NCI-H1417 (cell line): ENCODE results near the gene HSPB8.
"Not testable (repeated sequence)": the region's sequence is repeated elsewhere in the genome, so short reads cannot be mapped to it uniquely, and the experiment has no call there.

Source experiments
- DNase-seq, 3 experiments: peaks; one replicate each; lab custom pipeline; 2025; lab: John Stamatoyannopoulos, UW

The HSPB8 gene

DNA sequence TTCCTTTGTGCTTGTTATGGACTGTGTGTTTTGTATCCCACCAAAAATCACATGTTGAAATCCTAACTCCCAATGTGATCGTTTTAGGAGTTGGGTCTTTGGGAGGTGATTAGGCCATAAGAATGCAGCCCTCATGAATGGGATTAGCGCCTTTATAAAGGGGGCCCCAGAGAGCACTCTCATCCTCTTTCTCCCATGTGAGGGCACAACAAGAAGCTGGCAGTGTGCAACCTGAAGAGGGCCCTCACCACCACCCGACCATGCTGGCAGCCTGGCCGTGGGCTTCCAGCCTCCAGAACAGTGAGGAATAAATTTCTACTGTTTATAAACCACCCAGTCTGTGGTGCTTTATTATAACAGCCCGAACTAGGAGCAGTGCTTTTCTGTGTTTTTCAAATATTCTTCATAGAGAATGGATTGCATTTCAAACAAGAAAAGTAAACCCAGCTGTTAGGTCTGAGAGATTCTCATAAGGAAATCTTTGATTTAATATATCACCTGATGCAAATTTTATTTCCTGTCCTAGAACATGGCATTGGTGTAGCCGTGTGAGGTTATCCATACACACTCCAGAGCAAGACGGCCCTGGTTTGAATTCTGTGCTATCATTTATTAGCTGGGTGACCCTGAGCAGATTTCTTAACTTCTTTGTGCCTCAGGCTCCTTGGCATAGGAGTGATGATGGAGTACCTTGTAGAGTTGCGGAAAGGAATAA, 27.8 kb downstream of the HSPB8 start:
- DNase-seq: no peak

DNA sequence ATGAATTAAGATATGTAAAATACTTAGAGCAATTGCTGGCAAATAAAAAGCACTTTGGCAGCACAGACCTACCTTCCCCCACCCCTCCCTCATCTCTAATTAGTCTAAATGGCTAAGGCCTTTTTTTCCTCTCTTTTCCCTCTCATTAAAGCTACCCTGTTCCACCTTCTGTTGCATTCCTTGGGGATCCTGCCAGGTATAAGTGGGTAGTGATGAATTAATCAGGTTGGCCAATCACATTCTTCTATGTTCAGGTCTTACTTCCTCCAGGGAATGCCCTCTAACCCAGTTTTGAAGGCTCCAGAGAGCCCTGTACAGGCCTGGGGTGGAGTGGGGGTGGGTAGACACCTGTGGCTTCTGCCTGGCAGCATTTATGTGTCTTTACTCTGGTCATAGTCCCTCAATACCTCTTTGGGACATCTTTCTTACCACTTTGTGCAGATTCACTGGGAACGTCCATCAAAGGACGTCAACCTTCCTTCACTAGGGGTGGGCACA, 28.4 kb downstream of the HSPB8 start:
- DNase-seq: no peak

DNA sequence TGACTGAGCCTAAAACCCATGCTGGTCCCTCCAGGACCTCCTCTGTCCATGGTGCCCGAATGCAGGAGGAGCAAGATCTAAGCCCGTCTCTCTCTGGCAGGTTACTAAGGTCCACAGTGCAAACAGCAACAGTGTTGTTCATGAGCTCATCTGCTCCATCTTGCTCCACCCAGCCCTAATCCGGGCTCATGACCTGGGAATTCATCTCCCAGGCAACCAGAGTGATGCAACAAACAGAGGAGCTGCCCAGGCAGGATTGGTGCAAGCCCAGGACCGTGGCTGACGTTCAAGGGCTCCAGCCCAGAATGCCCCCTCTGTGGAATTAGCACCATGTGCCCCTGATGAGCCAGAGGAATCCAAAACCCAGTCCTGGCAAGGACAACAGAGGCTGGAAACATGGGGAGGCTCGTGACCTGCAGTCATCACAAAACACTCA, 29.9 kb downstream of the HSPB8 start:
- DNase-seq: no peak

DNA sequence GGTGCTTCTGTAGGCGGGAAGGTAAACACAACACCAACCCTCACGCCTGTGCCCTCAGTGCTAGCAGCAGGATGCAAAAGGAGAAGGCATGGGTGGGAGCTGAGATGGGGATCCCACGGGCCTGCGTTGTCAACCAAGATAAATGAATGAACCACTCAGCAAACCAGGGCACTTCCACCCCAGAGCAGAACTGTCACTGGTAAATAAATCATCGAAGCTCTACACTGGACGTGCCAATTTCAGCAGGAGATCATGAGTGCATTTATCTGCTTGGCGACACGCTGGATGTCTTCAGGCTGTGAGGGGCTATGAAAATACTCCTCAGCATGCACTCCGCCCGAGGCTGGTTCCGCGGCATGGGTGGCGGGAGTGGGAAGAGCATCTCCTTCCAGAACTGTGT, 33.2 kb downstream of the HSPB8 start:
- DNase-seq: no peak

DNA sequence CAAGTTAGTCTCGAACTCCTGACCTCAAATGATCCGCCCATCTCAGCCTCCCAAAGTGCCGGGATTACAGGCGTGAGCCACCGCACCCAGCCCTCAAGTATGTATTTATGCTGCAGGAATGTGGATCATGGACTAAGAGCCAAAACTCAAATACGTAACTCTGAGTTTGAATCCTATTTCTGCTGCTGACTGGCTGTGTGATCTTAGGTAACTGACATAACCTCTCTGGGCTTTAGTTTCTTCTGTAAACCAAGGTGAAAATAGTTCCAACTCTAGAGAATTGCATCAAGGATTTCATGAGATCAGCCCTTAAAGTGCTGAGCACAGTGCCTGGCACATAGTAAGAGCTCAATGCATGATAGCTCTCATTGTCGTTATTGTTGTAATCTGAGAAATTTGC, 37.4 kb downstream of the HSPB8 start:
- no peak for DNase-seq

DNA sequence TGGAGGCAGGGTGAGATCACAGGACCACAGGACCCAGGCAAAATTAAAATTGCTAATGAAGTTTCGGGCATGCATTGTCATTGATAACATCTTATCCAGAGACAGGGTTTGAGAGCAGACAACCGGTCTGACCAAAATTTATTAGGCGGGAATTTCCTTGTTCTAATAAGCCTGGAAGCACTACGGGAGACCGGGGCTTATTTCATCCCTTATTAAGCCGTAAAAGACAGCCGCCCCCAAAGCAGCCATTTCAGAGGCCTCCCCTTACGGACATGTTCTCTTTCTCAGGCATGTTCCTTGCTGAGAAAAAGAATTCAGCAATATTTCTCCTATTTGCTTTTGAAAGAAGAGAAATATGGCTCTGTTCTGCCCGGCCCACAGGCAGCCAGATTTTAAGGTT, 40.1 kb downstream of the HSPB8 start:
- not testable (repeated sequence) for DNase-seq

DNA sequence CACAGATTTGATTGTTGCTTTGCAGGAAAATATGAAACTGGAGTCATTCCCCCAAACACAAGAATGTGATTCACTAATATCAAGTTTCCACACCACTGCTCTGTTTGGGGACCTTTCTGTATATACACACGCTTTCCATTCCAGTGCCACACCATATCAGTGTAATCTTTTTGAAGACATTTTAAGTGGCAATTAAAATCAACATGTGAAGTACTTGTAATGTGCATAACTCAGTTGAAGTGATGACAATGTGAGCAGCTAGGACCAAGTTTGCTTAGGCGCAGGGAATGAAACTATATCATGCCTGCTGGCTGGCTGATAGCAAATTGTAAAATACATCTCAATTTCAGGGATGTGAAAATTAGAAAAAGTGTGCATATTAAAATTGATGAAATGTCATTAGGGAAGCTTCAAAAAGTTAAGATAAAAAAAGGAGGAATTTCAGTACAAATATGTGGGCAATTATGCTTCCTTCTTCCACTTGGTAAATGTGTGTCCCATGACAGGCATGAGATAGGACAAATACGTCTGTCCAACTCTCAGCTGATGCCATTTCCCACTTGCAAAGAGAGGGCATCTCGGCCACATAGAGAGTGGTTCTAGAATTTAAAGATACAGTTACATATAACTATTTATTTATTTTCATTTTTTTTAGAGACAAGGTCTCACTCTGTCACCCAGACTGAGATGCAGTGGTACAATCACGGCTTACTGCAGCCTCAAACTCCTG, 43.7 kb downstream of the HSPB8 start:
- DNase-seq: peak in 1 of 3 experiments; percentile 84

DNA sequence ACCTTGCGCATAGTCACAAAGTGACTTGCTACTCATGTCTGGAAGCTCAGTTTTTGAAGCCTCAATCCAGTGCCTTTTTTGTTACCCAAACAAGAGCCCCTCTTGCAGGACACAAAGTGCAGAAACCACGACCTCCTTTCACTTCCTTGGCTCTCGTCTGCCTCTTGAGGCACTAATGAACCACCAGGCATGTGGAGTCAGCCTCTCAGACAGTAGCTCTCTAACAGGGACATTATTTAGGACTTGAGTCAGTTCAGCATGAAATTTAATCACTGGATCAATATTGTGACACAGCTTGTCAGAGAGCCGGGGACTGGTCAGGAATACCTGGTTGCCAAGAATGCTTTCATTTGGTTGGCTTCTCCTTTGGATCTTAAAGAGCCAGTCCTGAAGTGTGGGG, 46.7 kb downstream of the HSPB8 start:
- DNase-seq: peak in 1 of 3 experiments; percentile 79

DNA sequence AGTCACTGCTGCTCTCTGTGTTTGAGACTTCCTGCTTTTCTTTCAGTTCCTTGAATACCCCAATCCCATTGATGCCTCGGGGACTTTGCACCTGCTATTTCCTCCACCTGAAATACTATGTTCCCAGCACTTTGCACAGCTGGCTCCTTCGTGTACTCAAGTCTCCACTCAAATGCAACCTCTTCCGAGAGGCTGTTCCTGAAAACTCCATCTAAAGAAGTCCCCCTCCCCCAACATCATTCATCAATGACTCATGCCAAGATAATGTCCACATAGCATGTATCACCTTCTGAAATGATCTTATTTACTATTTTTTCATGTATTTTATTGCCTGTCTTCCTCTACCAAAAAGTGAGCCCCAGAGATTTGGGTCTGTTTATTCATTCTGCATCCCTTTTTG, 48.6 kb downstream of the HSPB8 start:
- DNase-seq: no peak

DNA sequence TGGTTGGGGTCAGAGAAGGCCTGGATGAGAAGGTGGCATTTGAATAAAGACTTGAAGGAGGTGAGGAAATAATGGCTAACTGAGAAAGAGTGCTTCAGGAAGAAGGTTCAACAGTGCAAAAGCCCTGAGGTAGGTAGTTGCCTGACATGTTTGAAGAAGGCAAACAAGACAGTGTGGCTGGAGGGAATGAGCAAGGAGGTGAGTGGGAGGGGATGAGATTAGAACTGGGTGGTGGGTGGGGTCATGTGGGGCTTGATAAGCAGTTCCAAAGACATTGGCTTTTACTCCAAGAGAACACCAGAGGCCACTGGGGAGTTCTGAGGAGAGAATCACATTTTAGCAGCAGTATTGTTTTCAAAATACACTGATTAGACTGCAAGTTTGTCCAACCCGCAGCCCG, 50.5 kb downstream of the HSPB8 start:
- DNase-seq: no peak

DNA sequence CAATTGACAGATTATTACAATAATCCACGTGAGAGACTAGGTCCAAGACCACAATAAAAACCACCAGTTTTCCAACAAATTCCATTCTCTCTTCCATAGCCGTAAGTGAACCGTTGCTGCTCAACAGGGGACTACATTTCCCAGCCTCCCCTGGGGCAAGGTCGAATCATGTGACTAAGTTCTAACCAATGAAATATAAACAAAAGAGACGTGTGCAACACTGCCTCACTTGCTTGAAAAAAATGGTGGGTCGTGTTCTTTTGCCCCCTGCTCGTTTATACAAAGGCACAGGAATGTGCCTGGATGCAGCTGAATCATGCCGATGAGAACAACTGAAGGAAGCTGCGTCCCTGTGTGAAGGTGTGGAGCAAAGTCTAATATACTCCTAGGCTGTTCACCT, 51.1 kb downstream of the HSPB8 start:
- DNase-seq: peak in 2 of 3 experiments; percentile 9 to 41

DNA sequence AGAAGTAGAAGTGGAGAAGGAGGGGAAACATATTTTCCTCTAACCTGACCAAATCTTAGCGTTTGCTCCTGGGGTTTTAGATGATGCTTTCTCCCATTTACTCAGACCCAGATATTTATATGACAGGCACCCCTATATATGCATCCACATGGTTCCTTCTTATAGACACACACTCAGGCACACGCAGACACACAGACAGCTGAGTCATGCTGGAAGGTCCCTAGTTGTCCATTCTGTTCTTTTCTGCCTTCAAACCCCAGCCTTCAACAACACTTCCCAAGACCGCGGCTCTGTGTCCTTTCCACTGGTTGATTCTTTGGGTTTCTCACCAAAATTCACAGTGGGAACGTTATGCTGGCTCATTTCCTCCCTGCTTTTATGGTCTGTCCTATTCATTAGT, 52.1 kb downstream of the HSPB8 start:
- no peak for DNase-seq

DNA sequence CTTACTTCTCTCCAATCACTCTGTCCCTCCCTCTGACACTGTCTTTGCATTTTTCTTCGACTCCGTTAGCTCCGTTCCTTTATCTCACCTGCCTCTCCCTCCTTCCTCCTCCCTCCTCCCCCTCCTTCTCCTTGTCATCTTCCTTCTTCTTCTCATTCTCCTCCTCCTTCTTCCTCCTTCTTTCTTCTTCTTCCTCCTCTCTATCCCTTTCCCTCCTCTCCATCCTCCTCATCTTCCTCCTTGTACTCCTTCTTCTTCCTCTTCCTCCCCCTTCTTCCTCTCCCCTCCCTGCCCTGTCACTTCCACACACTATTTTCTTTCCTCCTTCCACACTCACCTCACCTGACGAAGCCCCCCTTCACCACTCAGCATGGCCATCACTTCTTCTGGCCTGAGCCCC, 53.0 kb downstream of the HSPB8 start:
- DNase-seq: no peak

DNA sequence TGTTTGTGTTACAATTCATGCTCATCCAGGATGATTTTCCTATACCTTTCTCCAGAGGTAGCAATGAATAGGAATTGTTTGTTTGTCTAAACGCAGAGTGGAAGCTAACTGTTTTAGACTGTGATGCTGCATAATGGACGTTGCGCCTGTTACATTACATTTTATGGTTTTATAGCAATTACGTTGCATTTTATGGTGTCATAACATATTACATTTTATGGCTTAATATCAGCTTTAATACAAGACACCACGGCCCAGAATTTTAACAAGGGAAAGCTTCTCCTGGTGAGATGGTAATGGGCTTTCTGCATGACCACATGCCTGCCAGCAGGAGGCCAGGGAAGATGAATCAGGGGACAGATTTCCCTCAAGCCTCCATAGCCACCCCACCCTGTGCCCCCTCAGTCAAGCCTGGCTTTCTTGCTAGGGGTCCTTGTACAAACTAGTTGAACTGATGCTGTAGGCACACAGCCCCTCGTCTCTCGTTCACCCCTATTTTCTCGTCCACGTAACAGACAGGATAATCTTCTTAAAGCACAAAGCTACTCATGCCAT, 56.5 kb downstream of the HSPB8 start:
- no peak for DNase-seq

DNA sequence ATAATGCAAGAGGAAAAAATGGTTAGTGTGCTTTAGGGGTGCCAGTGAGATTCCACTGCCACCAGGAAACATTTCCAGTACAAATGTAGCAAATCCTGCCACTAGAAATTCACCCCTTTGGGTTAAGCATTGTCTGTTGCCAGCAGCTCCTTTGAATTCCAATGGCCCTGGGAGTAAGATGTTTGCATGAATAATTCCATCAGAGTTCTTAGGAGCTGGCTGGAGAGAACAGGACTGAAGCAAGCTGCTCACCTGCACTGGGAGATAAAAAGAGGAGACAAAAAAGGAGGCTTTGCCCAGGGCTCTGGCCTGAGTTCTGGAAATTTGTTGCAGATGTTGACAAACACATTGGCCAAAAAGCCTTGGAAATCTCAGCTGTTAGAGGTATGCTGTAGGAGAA, 57.6 kb downstream of the HSPB8 start:
- DNase-seq: no peak

DNA sequence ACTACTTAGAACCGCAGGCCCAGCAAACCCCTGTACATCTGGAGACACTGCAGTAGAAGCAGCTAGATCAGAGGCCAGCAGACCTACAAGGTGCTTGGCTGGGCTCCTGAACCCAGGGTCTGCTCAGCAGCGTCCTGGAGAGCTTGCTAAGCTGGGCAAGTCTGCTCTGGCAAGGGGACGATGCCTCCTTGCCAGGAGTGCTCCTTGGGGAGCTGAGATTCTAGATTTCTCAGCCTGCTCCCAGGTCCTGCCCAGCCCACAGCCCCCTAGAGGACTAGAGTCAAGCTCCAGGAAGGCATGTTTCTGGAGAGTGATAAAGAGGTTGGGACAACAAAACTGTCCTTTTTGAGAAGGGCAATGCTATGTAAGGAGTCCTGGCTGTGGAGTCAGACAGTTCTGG, 60.3 kb downstream of the HSPB8 start:
- no peak for DNase-seq

DNA sequence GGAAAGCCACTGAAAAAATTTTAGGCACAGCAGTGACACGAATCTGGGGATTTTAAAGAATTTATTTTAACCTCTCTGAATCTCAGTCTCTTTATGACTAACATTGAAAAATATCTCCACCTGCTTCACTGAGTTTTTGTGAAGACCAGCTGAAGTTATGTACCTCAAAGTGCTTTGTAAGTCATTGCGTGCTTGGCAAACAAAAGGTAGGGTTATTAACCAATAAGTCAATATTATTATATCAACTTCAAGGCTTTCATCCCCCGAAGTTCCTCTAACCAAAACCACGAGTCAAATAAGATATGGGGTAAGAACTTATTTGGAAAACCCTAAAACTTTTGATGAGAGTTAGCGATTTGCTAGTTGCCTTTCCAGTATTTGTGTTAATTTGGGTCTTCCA, 62.3 kb downstream of the HSPB8 start:
- DNase-seq: no peak

DNA sequence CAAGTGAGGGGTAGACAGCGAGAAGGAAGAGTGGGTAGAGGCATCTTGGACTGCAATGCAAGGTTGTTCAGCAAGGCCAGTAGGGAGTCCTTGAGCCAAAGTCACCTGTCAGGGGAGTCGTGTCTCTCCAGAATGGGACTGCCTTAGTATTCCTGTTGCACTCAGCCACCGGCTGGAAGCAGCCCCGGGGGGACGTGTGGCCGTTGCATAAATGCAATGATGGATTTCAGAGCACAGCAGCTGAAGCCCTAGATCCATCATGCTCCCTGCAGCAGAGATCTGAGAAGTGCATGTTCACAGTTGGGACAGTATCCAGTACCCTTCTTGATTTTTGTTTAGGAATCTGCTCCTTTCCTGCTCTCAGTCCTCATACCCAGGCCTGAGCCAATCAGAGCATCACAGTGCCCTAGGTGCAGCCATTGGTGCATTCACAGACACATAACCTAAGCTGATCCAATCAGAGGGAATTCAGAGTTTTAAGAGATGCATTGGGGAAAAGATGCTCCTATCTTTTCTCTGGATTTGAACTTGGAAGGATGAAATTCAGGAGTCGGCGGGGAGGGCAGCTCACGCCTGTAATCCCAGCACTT, 62.9 kb downstream of the HSPB8 start:
- DNase-seq: no peak
